DOHH2 (cell line): ENCODE measurements around the gene MAJIN.

Experiments
- H3F3A ChIP-seq: fragments of 200-600 bp; sonication (generic), shearing (Covaris generic); 2 replicates; pipeline ENCODE4 v1.6.0; 2016; ENCODE audit warnings: antibody characterized with exemption, mild to moderate bottlenecking; ENCODE audit not compliant: control insufficient read depth, insufficient read depth
- H3K27ac ChIP-seq: fragments of 200-600 bp; sonication (generic); 2 replicates; pipeline ENCODE4 v1.5.1; 2014; ENCODE audit warnings: low read depth, mild to moderate bottlenecking, low read length, moderate library complexity
- H3K27me3 ChIP-seq: fragments of 200-600 bp; sonication (generic); 2 replicates; pipeline ENCODE4 v1.6.1; 2014; ENCODE audit warnings: mild to moderate bottlenecking, low read length, mixed read lengths; ENCODE audit not compliant: control insufficient read depth
- H3K36me3 ChIP-seq: fragments of 200-600 bp; sonication (generic); 2 replicates; pipeline ENCODE4 v1.6.1; 2014; ENCODE audit warnings: mild to moderate bottlenecking, low read length, moderate library complexity, mixed read lengths; ENCODE audit not compliant: control insufficient read depth
- H3K4me1 ChIP-seq: fragments of 200-600 bp; sonication (generic); 2 replicates; pipeline ENCODE4 v1.6.1; 2014; ENCODE audit warnings: mild to moderate bottlenecking, low read length, mixed read lengths; ENCODE audit not compliant: control insufficient read depth
- H3K4me2 ChIP-seq: fragments of 200-600 bp; sonication (generic); 2 replicates; pipeline ENCODE4 v1.6.0; 2014; ENCODE audit warnings: mild to moderate bottlenecking, low read length, moderate library complexity
- H3K4me3 ChIP-seq: fragments of 200-600 bp; sonication (generic); 2 replicates; pipeline ENCODE4 v1.5.1; 2014; ENCODE audit warnings: mild to moderate bottlenecking, low read length, mixed read lengths
- H3K79me2 ChIP-seq: fragments of 200-600 bp; sonication (generic); 2 replicates; pipeline ENCODE4 v1.6.1; 2014; ENCODE audit warnings: mild to moderate bottlenecking, low read length, mixed read lengths; ENCODE audit not compliant: control insufficient read depth
- H3K9me2 ChIP-seq: fragments of 200-600 bp; sonication (generic); replicated peaks from 2 replicates; pipeline ENCODE4 v1.6.1; 2014; ENCODE audit warnings: mild to moderate bottlenecking, low read length, mixed read lengths; ENCODE audit not compliant: control insufficient read depth
- H3K9me3 ChIP-seq: fragments of 200-600 bp; sonication (generic); 2 replicates; pipeline ENCODE4 v1.6.1; 2014; ENCODE audit warnings: antibody characterized with exemption, low read length, mixed read lengths; ENCODE audit not compliant: control insufficient read depth, insufficient read depth
- H4K20me1 ChIP-seq: fragments of 200-600 bp; sonication (generic); 2 replicates; pipeline ENCODE4 v1.6.0; 2014; ENCODE audit warnings: low read depth, mild to moderate bottlenecking, antibody characterized with exemption, low read length, moderate library complexity; ENCODE audit not compliant: control insufficient read depth, insufficient read depth
- CTCF ChIP-seq: fragments of 200-600 bp; sonication (generic); IDR thresholded peaks from one replicate; pipeline ENCODE4 v1.5.1; 2014; ENCODE audit warnings: antibody characterized with exemption, mild to moderate bottlenecking, low read depth, low read length; ENCODE audit not compliant: poor library complexity, severe bottlenecking
- EZH2phosphoT487 ChIP-seq: fragments of 200-600 bp; sonication (generic); IDR thresholded peaks from 2 replicates; pipeline ENCODE4 v1.6.1; 2017; ENCODE audit warnings: borderline replicate concordance, mild to moderate bottlenecking, antibody characterized with exemption, low read length, moderate library complexity, mixed read lengths

Gene MAJIN

GRCh38 chr11:64894070-64894811 is 77.7 kb downstream of the MAJIN start:
- Histone ChIP-seq H3K4me3 (no peak overlapping the region), H3K4me1 (peaks cover 14% of the 10 kb centered on the region), H3K36me3 (peaks cover 8% of the 10 kb centered on the region; the same call in 1 of the 2 replicates), H3K27ac (no peak overlapping the region), H3K4me2 (no peak overlapping the region), H3K27me3 (no peaks in the 10 kb centered on the region), H3K9me2 (no peaks in the 10 kb centered on the region), H3K79me2 (no peaks in the 10 kb centered on the region), H3K9me3 (no peaks in the 10 kb centered on the region), H3F3A (0 out of 2 replicates have a peak, but pooled peaks cover 2% of the 10 kb centered on the region), H4K20me1 (no peaks in the 10 kb centered on the region)
- TF ChIP-seq EZH2phosphoT487 (no peak), CTCF (peak; percentile 96)

GRCh38 chr11:64893194-64894069 is 78.5 kb downstream of the MAJIN start:
- Histone ChIP-seq H3K4me3 (no peak overlapping the region), H3K79me2 (no peaks in the 10 kb centered on the region), H3K9me2 (no peaks in the 10 kb centered on the region), H3K4me1 (peaks cover 19% of the 10 kb centered on the region), H3K9me3 (no peaks in the 10 kb centered on the region), H4K20me1 (no peaks in the 10 kb centered on the region), H3K36me3 (peaks cover 7% of the 10 kb centered on the region; the same call in 1 of the 2 replicates), H3K27ac (no peak overlapping the region), H3K27me3 (no peaks in the 10 kb centered on the region), H3K4me2 (no peak overlapping the region), H3F3A (0 out of 2 replicates have a peak, but pooled peaks cover 3% of the 10 kb centered on the region)
- no peak for TF ChIP-seq CTCF
- TF ChIP-seq EZH2phosphoT487 = no peak

GRCh38 chr11:64892838-64893193 is 79.1 kb downstream of the MAJIN start:
- H3K4me1 ChIP-seq = peaks cover 25% of the 10 kb centered on the region
- H4K20me1 ChIP-seq = no peaks in the 10 kb centered on the region
- TF ChIP-seq EZH2phosphoT487 (no peak), CTCF (no peak)
- 0 out of 2 replicates have a peak, but pooled peaks cover 3% of the 10 kb centered on the region for H3F3A ChIP-seq
- peaks cover 3% of the 10 kb centered on the region; the same call in 1 of the 2 replicates for H3K36me3 ChIP-seq
- H3K4me3 ChIP-seq = no peak overlapping the region
- no peaks in the 10 kb centered on the region for H3K79me2 ChIP-seq
- no peaks in the 10 kb centered on the region for H3K9me2 ChIP-seq
- H3K27me3 ChIP-seq = no peaks in the 10 kb centered on the region
- no peak overlapping the region for H3K4me2 ChIP-seq
- H3K27ac ChIP-seq = no peak overlapping the region
- H3K9me3 ChIP-seq = no peaks in the 10 kb centered on the region
